Measurements from ENCODE around the gene DLG1. TPM values are rescaled to one million over a fixed set of nuclear protein-coding genes. Genes with fewer than 3 reads are reported as not detected.

The DLG1 gene
- total and polyA plus RNA-seq, 12 donors: 14.1 to 74.6 (median 58.4) TPM

DNA sequence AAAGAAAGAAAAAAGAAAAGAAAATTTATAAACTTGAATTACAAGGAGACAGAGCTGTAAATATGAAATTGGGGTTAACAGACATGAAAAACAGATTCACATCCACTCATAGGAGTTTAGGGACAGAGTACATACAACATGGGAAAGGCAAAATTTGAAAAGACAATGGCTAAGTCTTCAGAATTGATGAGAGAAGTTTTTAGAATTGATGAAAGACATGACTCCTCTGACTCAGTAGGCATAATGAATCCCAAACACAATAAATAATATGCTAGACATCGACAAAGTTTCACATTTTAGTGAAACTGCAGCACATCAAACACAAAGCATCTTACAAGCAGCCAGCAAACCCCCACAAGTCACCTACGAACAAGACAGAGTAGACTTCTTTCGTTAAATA lies 184.4 kb downstream of the DLG1 start:
- Histone ChIP-seq H3K4me3 (no peak overlapping the region), H3K27me3 (no peaks in the 10 kb centered on the region), H3K27ac (no peak overlapping the region), H3K4me1 (replicated peaks in 1 of 2) (no peaks in the 10 kb centered on the region), H3K36me3 (replicated peaks in 1 of 2) (no peaks in the 10 kb centered on the region), H3K9me3 (replicated peaks in 1 of 3) (no peaks in the 10 kb centered on the region)
- intact Hi-C loops (cut with DNase I): no loop called here
- TF ChIP-seq POLR2A (IDR thresholded peaks at IDR 0.05) (no peak), CTCF (IDR thresholded peaks at IDR 0.05) (no peak)
- WGBS, 4 donors: 95 to 99% (median 96%) methylated on average over 3 of the region's 3 CpGs
- DNase-seq: no peak

DNA sequence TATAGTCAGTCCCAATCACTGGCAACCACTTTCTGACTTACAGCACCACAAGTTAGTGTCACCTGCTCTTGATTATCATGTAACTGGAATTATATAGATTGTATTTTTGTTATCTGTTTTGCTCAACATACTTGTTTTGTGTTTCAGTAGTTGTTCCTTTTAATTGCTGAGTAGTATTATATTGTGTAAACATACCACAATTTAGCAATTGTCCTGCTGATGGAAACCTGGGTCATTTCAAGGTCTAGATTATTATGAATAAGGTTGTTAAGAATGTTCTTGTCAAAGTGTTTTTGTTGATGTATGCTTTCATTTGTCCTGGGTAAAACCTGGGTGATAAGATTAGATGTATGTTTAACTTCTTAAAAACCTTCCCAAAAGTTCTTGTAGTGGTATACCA lies 186.7 kb downstream of the DLG1 start:
- Histone ChIP-seq H3K36me3 (replicated peaks in 1 of 2) (no peaks in the 10 kb centered on the region), H3K4me3 (no peak overlapping the region), H3K4me1 (replicated peaks in 1 of 2) (no peaks in the 10 kb centered on the region), H3K9me3 (replicated peaks in 1 of 3) (no peaks in the 10 kb centered on the region), H3K27me3 (no peaks in the 10 kb centered on the region), H3K27ac (no peak overlapping the region)
- DNase-seq: no peak
- TF ChIP-seq POLR2A (IDR thresholded peaks at IDR 0.05) (no peak), CTCF (IDR thresholded peaks at IDR 0.05) (no peak)
- intact Hi-C loops (cut with DNase I): no loop called here

DNA sequence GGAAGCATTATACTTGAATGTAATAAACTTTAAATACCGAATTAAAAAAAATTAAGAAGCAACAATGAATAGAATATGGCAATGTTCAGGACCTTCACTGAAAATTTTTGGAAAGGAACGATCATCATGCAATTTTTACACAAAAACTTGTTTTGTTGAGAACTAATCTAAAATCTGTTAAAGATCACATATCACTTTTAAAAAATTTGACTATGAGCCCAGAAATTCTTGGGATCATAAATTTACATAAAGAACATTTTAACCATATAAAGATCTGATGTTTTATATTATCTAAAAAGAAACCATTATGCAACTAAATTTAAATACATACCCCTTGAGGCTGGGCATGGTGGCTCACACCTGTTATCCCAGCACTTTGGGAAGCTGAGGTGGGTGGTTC lies 192.6 kb downstream of the DLG1 start:
- 84 to 94% (median 88%) methylated on average over 2 of the region's 2 CpGs for WGBS, 4 donors
- intact Hi-C loops (cut with DNase I): no loop called here
- TF ChIP-seq CTCF (IDR thresholded peaks at IDR 0.05) (no peak), POLR2A (IDR thresholded peaks at IDR 0.05) (no peak)
- Histone ChIP-seq H3K27ac (no peak overlapping the region), H3K4me1 (replicated peaks in 1 of 2) (peaks cover 0 to 6% of the 10 kb centered on the region in 2 donors), H3K9me3 (replicated peaks in 1 of 3) (no peaks in the 10 kb centered on the region), H3K36me3 (replicated peaks in 1 of 2) (no peaks in the 10 kb centered on the region), H3K4me3 (no peak overlapping the region), H3K27me3 (no peaks in the 10 kb centered on the region)
- no peak for DNase-seq

GRCh38 chr3:197104738-197105137 lies 193.7 kb downstream of the DLG1 start:
- Histone ChIP-seq H3K9me3 (replicated peaks in 1 of 3) (no peaks in the 10 kb centered on the region), H3K4me3 (no peak overlapping the region), H3K36me3 (replicated peaks in 1 of 2) (no peaks in the 10 kb centered on the region), H3K4me1 (replicated peaks in 1 of 2) (peaks cover 0 to 6% of the 10 kb centered on the region in 2 donors), H3K27me3 (no peaks in the 10 kb centered on the region), H3K27ac (no peak overlapping the region)
- WGBS, 4 donors: 69 to 82% (median 70%) methylated on average over 1 of the region's 1 CpG
- TF ChIP-seq POLR2A (IDR thresholded peaks at IDR 0.05): no peak
- TF ChIP-seq CTCF (IDR thresholded peaks at IDR 0.05): no peak
- intact Hi-C loops (cut with DNase I): no loop called here
- DNase-seq: no peak

Data from adrenal gland (tissue), 12 donors.